Renal cortex interstitium (tissue), 11 donors: Measurements from ENCODE around the gene BRD9. TPM values are rescaled to one million over a fixed set of nuclear protein-coding genes. Genes with fewer than 3 reads are reported as not detected.
"Not testable (repeated sequence)": the region's sequence is repeated elsewhere in the genome, so short reads cannot be mapped to it uniquely, and the experiment has no call there.

Experiments used
- DNase-seq, 11 donors: peaks; one replicate each; pipeline ENCODE4 v3.0.0-alpha.2; 2013; ENCODE audit warnings: low read depth in 9 of 11, low spot score in 4 of 11; ENCODE audit errors: extremely low read depth in 1 of 11
- polyA plus RNA-seq, 3 donors: library from polyadenylated mRNA; unstranded; fragments of 120-200 nt; gene quantifications; one replicate each; pipeline ENCODE4 v1.2.1, GENCODE V29; 2013; ENCODE audit not compliant: insufficient read length in 3 of 3

BRD9 gene
- polyA plus RNA-seq, 3 donors = 38.7 to 46.1 (median 42.4) TPM

DNA sequence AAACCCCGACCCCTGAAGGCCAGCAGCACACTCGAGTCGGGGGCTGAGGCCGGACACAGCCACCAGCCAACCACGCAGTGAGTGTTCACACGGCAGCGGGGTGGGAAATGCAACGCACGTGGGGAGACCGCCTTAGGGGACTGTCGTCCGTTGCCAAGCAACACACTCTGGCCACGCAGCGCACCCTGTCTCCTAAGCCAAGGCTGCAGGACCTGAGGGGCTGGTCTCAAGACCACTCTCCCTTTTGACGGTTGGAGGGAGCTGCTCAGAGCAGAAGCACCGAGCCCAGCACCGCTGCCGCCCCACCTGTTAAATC lies 7.5 kb downstream of the BRD9 start:
- DNase-seq = no peak

DNA sequence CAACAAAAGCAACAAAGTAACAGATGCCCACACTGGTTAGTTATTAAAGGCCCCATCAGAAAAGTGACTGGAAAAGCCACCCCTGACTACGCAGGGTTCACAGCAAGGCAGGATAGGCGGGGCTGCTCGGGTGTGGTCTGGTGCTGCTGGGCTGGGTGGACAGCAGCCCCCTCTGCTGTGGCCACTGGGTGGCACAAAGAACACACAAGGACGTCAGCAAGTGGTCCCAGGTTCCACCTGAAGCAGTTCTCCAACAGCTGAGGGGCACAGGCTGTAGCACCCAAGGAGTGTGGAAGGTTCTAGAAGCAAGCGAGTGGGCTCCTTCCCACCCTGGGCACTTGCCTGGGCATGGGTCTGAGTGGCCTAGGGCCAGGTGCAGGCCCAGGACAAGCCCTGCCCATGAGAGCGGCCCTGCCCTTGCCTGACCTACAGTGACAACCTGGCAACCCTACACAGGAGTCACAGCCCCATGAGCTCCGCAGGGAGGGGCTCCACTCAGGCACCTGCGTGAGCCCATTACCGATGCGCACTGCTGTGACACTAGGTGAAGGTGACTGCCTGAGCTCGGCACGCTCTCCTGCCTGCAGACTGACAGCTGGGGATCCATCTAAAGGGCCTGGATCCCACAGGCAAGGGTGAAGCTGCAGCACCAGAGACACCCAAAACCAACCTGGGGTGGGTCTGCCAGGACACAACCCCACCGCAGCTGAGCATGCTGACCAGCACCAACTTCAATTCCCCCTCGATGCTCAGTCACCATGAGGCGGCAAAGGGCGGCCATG lies 8.1 kb downstream of the BRD9 start:
- no peak for DNase-seq

GRCh38 chr5:883475-884181 lies 9.0 kb downstream of the BRD9 start:
- no peak for DNase-seq

- no peak for DNase-seq
These were observed 10.1 kb downstream of the BRD9 start for GRCh38 chr5:882253-883183.

GRCh38 chr5:881551-881935 lies 11.1 kb downstream of the BRD9 start:
- DNase-seq = no peak

GRCh38 chr5:880816-881550 lies 11.6 kb downstream of the BRD9 start:
- DNase-seq = no peak

- DNase-seq = not testable (repeated sequence)
These were observed 13.9 kb downstream of the BRD9 start for GRCh38 chr5:878677-879076.

GRCh38 chr5:878125-878524 lies 14.5 kb downstream of the BRD9 start:
- no peak for DNase-seq

DNA sequence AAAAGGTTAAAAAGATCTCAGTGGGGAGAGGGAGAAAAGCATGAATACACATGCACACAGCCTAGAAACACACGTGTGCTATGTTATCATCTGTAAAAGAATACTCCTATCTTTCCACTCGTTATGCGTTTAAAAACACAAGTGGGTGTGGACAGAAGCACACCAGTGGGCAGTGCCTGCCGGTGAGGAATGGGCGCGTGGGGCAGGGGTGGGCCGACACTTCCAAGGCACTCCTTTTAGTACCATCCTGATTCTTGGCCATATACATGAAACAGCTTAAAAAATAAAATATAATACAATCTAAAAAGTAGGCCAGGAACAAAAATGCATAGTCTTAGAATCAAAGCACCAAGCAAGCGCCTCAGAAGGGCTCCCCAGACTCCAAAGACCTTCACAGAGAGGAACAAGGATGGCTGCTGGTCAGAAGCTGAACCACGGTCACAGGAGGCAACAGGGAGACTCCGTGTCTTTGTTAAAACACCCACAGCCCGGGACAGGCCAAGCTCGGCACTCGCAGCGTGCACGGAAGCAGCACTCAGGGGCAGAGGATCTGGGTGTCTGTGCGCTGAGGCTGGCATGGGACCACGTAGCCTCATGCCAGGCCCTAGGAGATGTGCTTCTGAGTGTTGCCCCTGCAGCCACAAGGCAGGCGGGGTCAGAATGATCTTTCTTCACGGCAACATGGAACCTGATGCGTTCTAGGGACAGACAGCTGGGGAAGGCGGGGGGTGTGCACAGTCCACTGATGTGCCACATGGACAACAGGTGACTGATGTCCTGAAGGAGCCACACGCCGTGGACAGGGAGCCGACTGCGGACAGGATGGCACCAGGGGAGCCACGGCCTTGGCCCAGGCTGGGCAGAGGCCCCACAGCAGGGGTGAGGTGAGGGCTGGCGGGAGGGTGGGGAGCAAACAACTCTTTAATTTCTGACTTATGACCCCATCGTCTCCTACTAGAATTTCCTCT lies 15.9 kb downstream of the BRD9 start:
- DNase-seq = no peak

GRCh38 chr5:875931-876330 lies 16.7 kb downstream of the BRD9 start:
- DNase-seq = no peak

DNA sequence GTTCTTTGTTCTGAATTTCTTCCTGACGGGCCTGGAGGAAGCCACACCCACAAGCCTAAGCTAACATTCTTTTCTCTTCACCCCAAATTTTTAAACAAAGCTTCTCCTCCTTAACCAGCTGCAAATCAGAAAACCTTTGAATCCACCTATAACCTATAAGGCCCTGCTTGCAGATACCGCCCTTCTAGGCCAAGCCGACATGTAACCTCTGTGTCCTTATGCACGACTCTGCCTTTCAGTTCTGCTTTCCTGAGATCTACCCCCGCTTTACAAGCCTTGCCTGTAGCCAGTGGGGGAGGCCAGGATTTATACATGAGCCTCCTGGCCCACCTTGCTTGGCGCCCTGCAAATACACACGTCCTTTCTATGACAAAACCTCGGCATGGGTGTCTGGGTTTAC lies 19.3 kb downstream of the BRD9 start:
- no peak for DNase-seq

DNA sequence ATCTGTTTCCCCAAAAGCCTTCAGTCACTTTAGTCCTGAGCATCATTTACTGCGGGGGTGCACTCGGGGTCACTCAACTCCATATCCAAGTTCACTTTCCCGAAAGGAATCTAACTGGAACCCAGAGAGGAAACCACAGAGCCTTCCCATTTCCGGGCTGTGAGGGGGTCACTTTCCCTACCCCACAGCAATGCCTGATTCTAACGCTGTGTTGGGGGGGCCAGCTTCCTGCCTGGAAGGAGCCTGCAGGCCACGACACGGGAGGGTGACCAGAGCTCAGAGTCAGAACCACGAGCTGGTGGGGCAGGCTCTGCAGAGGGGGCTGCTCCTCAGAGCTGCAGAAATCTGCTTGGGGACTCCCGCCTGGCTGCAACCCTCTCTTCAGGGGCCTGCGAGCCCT lies 20.3 kb downstream of the BRD9 start:
- DNase-seq = no peak

DNA sequence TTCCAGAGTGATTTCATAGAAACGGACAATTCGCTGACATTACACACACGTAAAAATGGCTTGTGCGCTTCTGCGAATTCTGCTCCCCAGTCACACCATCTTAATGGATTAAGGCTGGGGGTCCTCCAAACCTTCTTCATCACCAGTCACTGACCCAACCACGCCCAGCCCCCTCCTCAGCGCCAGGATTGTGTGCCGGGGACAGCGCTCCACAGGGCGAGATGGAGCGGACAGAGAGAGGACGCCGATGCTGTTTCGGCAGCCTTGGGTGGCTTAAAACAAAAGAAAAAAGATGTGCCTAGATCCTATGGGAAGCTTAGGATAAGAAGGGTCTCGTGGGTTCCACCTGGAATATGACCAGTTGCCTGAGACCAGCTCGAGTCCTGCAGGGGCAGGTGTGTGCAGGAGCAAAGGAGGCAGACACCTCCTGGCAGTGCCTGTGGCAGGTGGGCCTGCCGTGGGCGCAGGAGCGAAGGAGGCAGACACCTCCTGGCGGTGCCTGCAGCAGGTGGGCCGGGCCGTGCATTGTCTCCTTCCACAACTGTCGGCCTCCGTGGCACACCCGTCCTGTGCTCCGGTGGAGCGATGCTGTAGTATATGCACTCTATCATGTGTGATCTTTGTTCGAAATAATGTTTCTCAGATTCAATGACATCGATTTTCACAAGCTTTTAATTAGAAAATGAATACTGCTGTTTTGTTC lies 20.9 kb downstream of the BRD9 start:
- no peak for DNase-seq

GRCh38 chr5:870956-871355 lies 21.6 kb downstream of the BRD9 start:
- no peak for DNase-seq

- DNase-seq = no peak
These were observed 24.0 kb downstream of the BRD9 start for GRCh38 chr5:868428-869135.

DNA sequence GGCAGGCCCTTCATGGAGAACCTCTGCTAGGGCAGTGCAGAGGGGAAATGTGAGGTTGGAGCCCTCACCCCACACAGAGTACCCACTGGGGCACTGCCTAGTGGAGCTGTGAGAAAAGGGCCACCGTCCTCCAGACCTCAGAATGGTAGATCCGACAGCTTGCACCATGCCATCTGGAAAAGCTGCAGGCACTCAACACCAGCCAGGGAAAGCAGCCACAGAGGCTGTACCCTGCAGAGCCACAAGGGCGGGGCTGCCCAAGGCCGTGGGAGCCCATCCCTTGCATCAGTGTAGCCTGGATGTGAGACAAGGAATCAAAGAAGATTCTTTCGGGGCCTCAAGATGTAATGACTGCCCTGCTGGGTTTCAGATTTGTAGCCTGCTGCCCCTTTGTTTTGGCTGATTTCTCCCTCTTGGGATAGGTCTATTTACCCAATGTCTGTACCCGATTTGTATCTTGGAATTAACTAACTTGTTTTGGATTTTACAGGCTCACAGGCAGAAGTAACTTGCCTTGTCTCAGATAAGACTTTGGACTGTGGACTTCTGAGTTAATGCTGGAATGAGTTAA lies 25.2 kb downstream of the BRD9 start:
- DNase-seq = no peak

DNA sequence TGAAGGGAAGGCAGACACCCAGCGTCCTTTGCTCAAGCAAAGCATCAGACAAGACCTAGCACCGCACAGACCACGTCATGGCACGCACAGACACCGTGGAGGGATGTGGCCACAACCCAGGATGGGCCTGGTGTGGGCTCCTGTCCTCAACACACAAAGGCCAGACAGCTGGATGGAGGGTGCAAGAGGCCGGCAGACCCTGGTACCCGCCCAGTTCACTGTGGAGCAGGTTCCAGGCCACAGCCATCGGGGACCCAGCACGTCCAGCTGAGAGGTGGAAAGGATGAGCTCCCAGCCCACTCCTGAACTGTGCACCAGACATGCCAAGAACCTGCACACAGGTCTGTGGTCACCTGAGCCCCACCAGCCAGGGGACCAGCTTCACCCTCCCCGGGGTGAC lies 26.8 kb downstream of the BRD9 start:
- no peak for DNase-seq
